ENCODE results near the gene ARHGAP33. TPM values are rescaled to one million over a fixed set of nuclear protein-coding genes. Genes with fewer than 3 reads are reported as not detected.
A peak's percentile ranks its signal among the peaks of the same experiment; 100 is the strongest.

ARHGAP33 gene
- polyA plus RNA-seq, 1 of the 3 experiments (the other 2 are of a cell fraction) = 7.8 TPM

GRCh38 chr19:35750167-35750566 is 25.2 kb upstream of the ARHGAP33 start:
- TF ChIP-seq FOXM1 (IDR thresholded peaks at IDR 0.05; ENCODE audit: low read depth) (no peak), TEAD4 (IDR thresholded peaks at IDR 0.05; ENCODE audit: borderline replicate concordance, insufficient read depth) (no peak), RCOR1 (IDR thresholded peaks at IDR 0.05; ENCODE audit: low read length) (no peak), ZBTB33 (IDR thresholded peaks at IDR 0.05; ENCODE audit: borderline replicate concordance, low read depth) (no peak), NRF1 (IDR thresholded peaks at IDR 0.05; ENCODE audit: low read depth, low read length) (no peak), IRF3 (IDR thresholded peaks at IDR 0.05; ENCODE audit: low read depth, low read length) (no peak), YY1 (IDR thresholded peaks at IDR 0.05; ENCODE audit: low read depth) (no peak), TCF12 (IDR thresholded peaks at IDR 0.05) (no peak), FOXJ3 (CRISPR knock-in tag; IDR thresholded peaks at IDR 0.05) (no peak), CTCF (IDR thresholded peaks at IDR 0.05) (no peak), EP300 (IDR thresholded peaks at IDR 0.05; ENCODE audit: borderline replicate concordance in 1 of 2, low read depth in 1 of 2, low read length in 1 of 2) (no peak), TAF1 (IDR thresholded peaks at IDR 0.05; ENCODE audit: borderline replicate concordance, low read depth, low read length) (no peak)
- WGBS (ENCODE audit: low lambda C conversion rate) = 79% methylated on average over 5 of the region's 5 CpGs
- Histone ChIP-seq H2AFZ (ENCODE audit: low read depth) (no peak overlapping the region), H3F3A (replicated peaks; ENCODE audit: insufficient read depth) (peaks cover 10% of the 10 kb centered on the region), H3K4me3 (ENCODE audit: low read depth in 2 of 2, low read length in 1 of 2) (no peak overlapping the region; a peak in 1 of 4 replicates), H3K27ac (ENCODE audit: low read depth in 2 of 2, low read length in 1 of 2) (no peak overlapping the region), H3K9me3 (no peaks in the 10 kb centered on the region), H3K79me2 (ENCODE audit: insufficient read depth) (peaks cover 51% of the 10 kb centered on the region), H3K4me2 (peak overlapping the region; percentile 99; the same call in 1 of the 2 replicates), H3K36me3 (replicated peaks in 1 of 2; ENCODE audit: control insufficient read depth in 1 of 2, insufficient read depth in 2 of 2, low read length in 1 of 2) (peaks cover 11 to 30% of the 10 kb centered on the region in 2 experiments), H3K4me1 (ENCODE audit: control insufficient read depth in 1 of 2, insufficient read depth in 2 of 2, low read depth in 1 of 2, low read length in 1 of 2) (peaks cover 9 to 14% of the 10 kb centered on the region in 2 experiments; a peak in 2 of 4 replicates), H4K20me1 (ENCODE audit: insufficient read depth) (no peaks in the 10 kb centered on the region), H3K9ac (no peak overlapping the region), H3K27me3 (ENCODE audit: insufficient read depth) (no peaks in the 10 kb centered on the region), H3K9me2 (no peaks in the 10 kb centered on the region)
- no peak for DNase-seq
- ChIA-PET POLR2A (no interaction called here), CTCF (no interaction called here)
